ENCODE results near the gene RSAD1.

- TF ChIP-seq CTCF (IDR thresholded peaks at IDR 0.05; ENCODE audit: low read length) (no peak), EZH2 (optimal IDR thresholded peaks at IDR 0.05; ENCODE audit: low read depth, low read length) (no peak)
Observed at GRCh38 chr17:50470426-50470825, 8.2 kb upstream of the RSAD1 start.
